BLaER1 treated with 17β-estradiol and CSF1 and Interleukin-3, amounts not matched to agents 10 nM and 100 nM (cell line): ENCODE data around the gene MRAS.

Experiments used
- H3K27ac ChIP-seq, 11 experiments: shearing (Covaris generic); formaldehyde crosslinking; 2 replicates each; pipeline ENCODE4 v1.8.1; 2022
- H3K27me3 ChIP-seq, 11 experiments: shearing (Covaris generic); formaldehyde crosslinking; 2 replicates each; pipeline ENCODE4 v1.8.1; 2022
- H3K36me3 ChIP-seq, 11 experiments: shearing (Covaris generic); formaldehyde crosslinking; 2 replicates each; pipeline ENCODE4 v1.8.1; 2022
- H3K4me1 ChIP-seq, 10 experiments: shearing (Covaris generic); formaldehyde crosslinking; 2 replicates each; pipeline ENCODE4 v1.8.1; 2022
- H3K4me2 ChIP-seq, 11 experiments: shearing (Covaris generic); formaldehyde crosslinking; 2 replicates each; pipeline ENCODE4 v1.8.1; 2022
- H3K4me3 ChIP-seq, 10 experiments: shearing (Covaris generic); formaldehyde crosslinking; 2 replicates each; pipeline ENCODE4 v1.8.1; 2022
- H3K9ac ChIP-seq, 11 experiments: shearing (Covaris generic); formaldehyde crosslinking; 2 replicates each; pipeline ENCODE4 v1.8.1; 2022
- H3K9me3 ChIP-seq, 11 experiments: shearing (Covaris generic); formaldehyde crosslinking; replicated peaks in 1 of 11; 2 replicates each; pipeline ENCODE4 v1.8.1; 2022
- H4K20me1 ChIP-seq, 11 experiments: shearing (Covaris generic); formaldehyde crosslinking; 2 replicates each; pipeline ENCODE4 v1.8.1; 2022
- Cebpa-rat ChIP-seq, 11 experiments: shearing (Covaris generic); IDR thresholded peaks; 2 replicates each; pipeline ENCODE4 v1.8.1; 2022

MRAS gene

GRCh38 chr3:138434276-138434874 is 86.0 kb downstream of the MRAS start, which contains the start of gene ESYT3:
Gene ESYT3 (plus strand): TSS chr3:138434616. CDS start chr3:138434799, 183 bp downstream.
- no peak within 1 kb of the TSS for H3K27ac ChIP-seq
- H3K4me1 ChIP-seq = peaks cover 0 to 8% (median 0%) of the 10 kb centered on the region in 10 experiments; a peak in 3 of 20 replicates
- H3K4me2 ChIP-seq = peak within 1 kb of the TSS; percentile 12 to 62 (median 39); a peak in 15 of 22 replicates
- no peak within 1 kb of the TSS for H3K9ac ChIP-seq
- H3K36me3 ChIP-seq = no peaks in the 10 kb centered on the region
- no peak for TF ChIP-seq Cebpa-rat (IDR thresholded peaks at IDR 0.05)
- H4K20me1 ChIP-seq = no peaks in the 10 kb centered on the region
- H3K27me3 ChIP-seq = peaks cover 17 to 27% (median 20%) of the 10 kb centered on the region in 11 experiments
- H3K9me3 ChIP-seq = peaks cover 18 to 27% (median 22%) of the 10 kb centered on the region in 11 experiments
- H3K4me3 ChIP-seq = peak within 1 kb of the TSS in 5 of 10 experiments; percentile 7 to 27 (median 9); a peak in 5 of 20 replicates

- no peak overlapping the region for H3K27ac ChIP-seq
- H3K4me3 ChIP-seq = peak overlapping the region in 5 of 10 experiments; percentile 7 to 27 (median 9); a peak in 4 of 20 replicates
- H3K4me1 ChIP-seq = peaks cover 0 to 8% (median 0%) of the 10 kb centered on the region in 10 experiments; a peak in 3 of 20 replicates
- H3K36me3 ChIP-seq = no peaks in the 10 kb centered on the region
- H4K20me1 ChIP-seq = no peaks in the 10 kb centered on the region
- H3K4me2 ChIP-seq = peak overlapping the region in 10 of 11 experiments; percentile 19 to 62 (median 40); a peak in 11 of 22 replicates
- peaks cover 17 to 27% (median 20%) of the 10 kb centered on the region in 11 experiments for H3K27me3 ChIP-seq
- H3K9me3 ChIP-seq = peaks cover 18 to 27% (median 22%) of the 10 kb centered on the region in 11 experiments
- no peak overlapping the region for H3K9ac ChIP-seq
- no peak for TF ChIP-seq Cebpa-rat (IDR thresholded peaks at IDR 0.05)
These were observed 86.7 kb downstream of the MRAS start for GRCh38 chr3:138434875-138435772.

- TF ChIP-seq Cebpa-rat (IDR thresholded peaks at IDR 0.05) = no peak
- Histone ChIP-seq H3K4me2 (no peak overlapping the region), H3K27ac (no peak overlapping the region), H3K36me3 (no peaks in the 10 kb centered on the region), H3K4me1 (peaks cover 0 to 15% (median 0%) of the 10 kb centered on the region in 10 experiments; a peak in 3 of 20 replicates), H3K27me3 (peaks cover 17 to 27% (median 20%) of the 10 kb centered on the region in 11 experiments), H3K4me3 (no peak overlapping the region), H4K20me1 (no peaks in the 10 kb centered on the region), H3K9ac (no peak overlapping the region), H3K9me3 (peaks cover 18 to 27% (median 22%) of the 10 kb centered on the region in 11 experiments)
These were observed 87.5 kb downstream of the MRAS start for GRCh38 chr3:138435840-138436239.

- Histone ChIP-seq H3K9me3 (peaks cover 18 to 27% (median 22%) of the 10 kb centered on the region in 11 experiments), H3K4me2 (no peak overlapping the region), H4K20me1 (no peaks in the 10 kb centered on the region), H3K4me3 (no peak overlapping the region), H3K27me3 (peaks cover 17 to 27% (median 20%) of the 10 kb centered on the region in 11 experiments), H3K27ac (no peak overlapping the region), H3K9ac (no peak overlapping the region), H3K36me3 (no peaks in the 10 kb centered on the region), H3K4me1 (peaks cover 0 to 29% (median 0%) of the 10 kb centered on the region in 10 experiments; a peak in 5 of 20 replicates)
- TF ChIP-seq Cebpa-rat (IDR thresholded peaks at IDR 0.05) = no peak
These were observed 88.9 kb downstream of the MRAS start for GRCh38 chr3:138437281-138437680.

- H3K4me1 ChIP-seq = peaks cover 0 to 36% (median 0%) of the 10 kb centered on the region in 10 experiments; a peak in 5 of 20 replicates
- H3K4me2 ChIP-seq = no peak overlapping the region
- peaks cover 14 to 21% (median 17%) of the 10 kb centered on the region in 11 experiments for H3K27me3 ChIP-seq
- H3K36me3 ChIP-seq = no peaks in the 10 kb centered on the region
- H4K20me1 ChIP-seq = no peaks in the 10 kb centered on the region
- TF ChIP-seq Cebpa-rat (IDR thresholded peaks at IDR 0.05) = no peak
- no peak overlapping the region for H3K27ac ChIP-seq
- peaks cover 16 to 23% (median 19%) of the 10 kb centered on the region in 11 experiments for H3K9me3 ChIP-seq
- H3K9ac ChIP-seq = no peak overlapping the region
- H3K4me3 ChIP-seq = no peak overlapping the region
These were observed 90.5 kb downstream of the MRAS start for GRCh38 chr3:138438896-138439295.

- Histone ChIP-seq H3K27me3 (peaks cover 6 to 13% (median 10%) of the 10 kb centered on the region in 11 experiments), H3K9me3 (peaks cover 8 to 16% (median 12%) of the 10 kb centered on the region in 11 experiments), H3K4me1 (peaks cover 0 to 31% (median 0%) of the 10 kb centered on the region in 10 experiments; a peak in 5 of 20 replicates), H3K36me3 (no peaks in the 10 kb centered on the region), H3K9ac (no peak overlapping the region), H3K4me2 (no peak overlapping the region), H3K4me3 (no peak overlapping the region), H4K20me1 (no peaks in the 10 kb centered on the region), H3K27ac (no peak overlapping the region)
- no peak for TF ChIP-seq Cebpa-rat (IDR thresholded peaks at IDR 0.05)
These were observed 91.3 kb downstream of the MRAS start for GRCh38 chr3:138439646-138440045.

GRCh38 chr3:138440121-138440521 is 91.7 kb downstream of the MRAS start:
- peaks cover 0 to 30% (median 0%) of the 10 kb centered on the region in 10 experiments; a peak in 4 of 20 replicates for H3K4me1 ChIP-seq
- no peak overlapping the region for H3K9ac ChIP-seq
- H3K9me3 ChIP-seq = peaks cover 3 to 11% (median 7%) of the 10 kb centered on the region in 11 experiments
- no peaks in the 10 kb centered on the region for H4K20me1 ChIP-seq
- 0 out of 22 replicates have a peak overlapping the region, but pooled peaks of 1 of the 11 experiments have one; percentile 15 for H3K4me2 ChIP-seq
- peaks cover 2 to 9% (median 5%) of the 10 kb centered on the region in 11 experiments; a peak in 21 of 22 replicates for H3K27me3 ChIP-seq
- no peak overlapping the region for H3K27ac ChIP-seq
- no peak overlapping the region for H3K4me3 ChIP-seq
- no peak for TF ChIP-seq Cebpa-rat (IDR thresholded peaks at IDR 0.05)
- H3K36me3 ChIP-seq = no peaks in the 10 kb centered on the region

GRCh38 chr3:138440596-138440995 is 92.2 kb downstream of the MRAS start:
- Histone ChIP-seq H3K4me2 (peak overlapping the region in 1 of 11 experiments; percentile 15; a peak in 1 of 22 replicates), H3K4me3 (no peak overlapping the region), H4K20me1 (no peaks in the 10 kb centered on the region), H3K27ac (no peak overlapping the region), H3K9ac (no peak overlapping the region), H3K9me3 (peaks cover 0 to 6% (median 2%) of the 10 kb centered on the region in 11 experiments; a peak in 12 of 22 replicates), H3K27me3 (peaks cover 0 to 4% (median under 1%) of the 10 kb centered on the region in 11 experiments; a peak in 8 of 22 replicates), H3K4me1 (peaks cover 0 to 30% (median 0%) of the 10 kb centered on the region in 10 experiments; a peak in 4 of 20 replicates), H3K36me3 (no peaks in the 10 kb centered on the region)
- no peak for TF ChIP-seq Cebpa-rat (IDR thresholded peaks at IDR 0.05)
